H9 (cell line): ENCODE results near the gene SLC1A4. TPM values are rescaled to one million over a fixed set of nuclear protein-coding genes. Genes with fewer than 3 reads are reported as not detected.
A peak's percentile ranks its signal among the peaks of the same experiment; 100 is the strongest.

Source experiments
- DNase-seq: peaks from one replicate; pipeline ENCODE4 v3.0.0-alpha.2; 2017
- H2AFZ ChIP-seq: one replicate; pipeline ENCODE4 v1.6.1; 2013; ENCODE audit warnings: mild to moderate bottlenecking, low read length, control low read depth, moderate library complexity
- H2AK5ac ChIP-seq: 2 replicates; pipeline ENCODE4 v1.6.1; 2013; ENCODE audit warnings: low read length, control low read depth, mixed read lengths; ENCODE audit not compliant: insufficient read length
- H2BK120ac ChIP-seq: one replicate; pipeline ENCODE4 v1.6.1; 2013; ENCODE audit warnings: low read depth, mild to moderate bottlenecking, low read length, control low read depth, inconsistent platforms; ENCODE audit not compliant: poor library complexity, severe bottlenecking
- H2BK12ac ChIP-seq: 2 replicates; pipeline ENCODE4 v1.6.1; 2013; ENCODE audit warnings: low read length, control low read depth, mixed read lengths, low read depth; ENCODE audit not compliant: insufficient read length
- H2BK15ac ChIP-seq: 2 replicates; pipeline ENCODE4 v1.6.1; 2013; ENCODE audit warnings: low read depth, low read length, control low read depth
- H2BK20ac ChIP-seq: one replicate; pipeline ENCODE4 v1.6.1; 2013; ENCODE audit warnings: low read depth, mild to moderate bottlenecking, low read length, control low read depth, inconsistent platforms; ENCODE audit not compliant: poor library complexity, severe bottlenecking
- H2BK5ac ChIP-seq: 2 replicates; pipeline ENCODE4 v1.6.1; 2013; ENCODE audit warnings: low read length, control low read depth, mixed read lengths; ENCODE audit not compliant: insufficient read length
- H3K14ac ChIP-seq: 2 replicates; pipeline ENCODE4 v1.6.1; 2013; ENCODE audit warnings: low read length, control low read depth; ENCODE audit not compliant: insufficient read depth
- H3K18ac ChIP-seq: 2 replicates; pipeline ENCODE4 v1.6.1; 2013; ENCODE audit warnings: low read depth, mild to moderate bottlenecking, mixed read lengths, low read length, control low read depth; ENCODE audit not compliant: insufficient read length
- H3K23ac ChIP-seq: 2 replicates; pipeline ENCODE4 v1.6.1; 2013; ENCODE audit warnings: low read length, control low read depth, mixed read lengths, low read depth; ENCODE audit not compliant: insufficient read length
- H3K23me2 ChIP-seq: 2 replicates; pipeline ENCODE4 v1.6.1; 2013; ENCODE audit warnings: low read depth, mild to moderate bottlenecking, mixed read lengths, low read length, control low read depth; ENCODE audit not compliant: insufficient read length, poor library complexity, severe bottlenecking
- H3K27ac ChIP-seq: 2 replicates; pipeline ENCODE4 v1.5.1; 2013; ENCODE audit warnings: low read length, control low read depth, mixed read lengths, low read depth; ENCODE audit not compliant: insufficient read length
- H3K27me3 ChIP-seq: 2 replicates; pipeline ENCODE4 v1.6.1; 2013; ENCODE audit warnings: low read length, control low read depth, inconsistent platforms; ENCODE audit not compliant: insufficient read depth
- H3K4ac ChIP-seq: 2 replicates; pipeline ENCODE4 v1.6.1; 2013; ENCODE audit warnings: low read depth, mild to moderate bottlenecking, control low read depth, inconsistent platforms, low read length, moderate library complexity
- H3K4me1 ChIP-seq: 2 replicates; pipeline ENCODE4 v1.6.1; 2013; ENCODE audit warnings: low read length, control low read depth, inconsistent platforms; ENCODE audit not compliant: insufficient read depth
- H3K4me2 ChIP-seq: 2 replicates; pipeline ENCODE4 v1.6.1; 2013; ENCODE audit warnings: low read length, control low read depth, mixed read lengths; ENCODE audit not compliant: insufficient read length, insufficient read depth
- H3K56ac ChIP-seq: 2 replicates; pipeline ENCODE4 v1.6.1; 2013; ENCODE audit warnings: low read depth, mild to moderate bottlenecking, mixed read lengths, low read length, control low read depth; ENCODE audit not compliant: insufficient read length
- H3K79me1 ChIP-seq: 2 replicates; pipeline ENCODE4 v1.6.1; 2013; ENCODE audit warnings: low read depth, mild to moderate bottlenecking, moderate library complexity, low read length, control low read depth, inconsistent platforms; ENCODE audit not compliant: insufficient read depth, poor library complexity, severe bottlenecking
- H3K79me2 ChIP-seq: 2 replicates; pipeline ENCODE4 v1.6.1; 2013; ENCODE audit warnings: low read length, control low read depth, inconsistent platforms; ENCODE audit not compliant: insufficient read depth
- H3K9ac ChIP-seq: 2 replicates; pipeline ENCODE4 v1.6.1; 2013; ENCODE audit warnings: low read length, control low read depth, mixed read lengths; ENCODE audit not compliant: insufficient read length; ENCODE audit errors: extremely low read depth
- H3K9me3 ChIP-seq: one replicate; pipeline ENCODE4 v1.6.1; 2013; ENCODE audit warnings: low read depth, low read length, inconsistent platforms; ENCODE audit not compliant: control insufficient read depth
- H3T11ph ChIP-seq: one replicate; pipeline ENCODE4 v1.6.1; 2013; ENCODE audit warnings: mild to moderate bottlenecking, low read length, control low read depth, inconsistent platforms
- H4K20me1 ChIP-seq: one replicate; pipeline ENCODE4 v1.6.1; 2013; ENCODE audit not compliant: control insufficient read depth, insufficient read length, insufficient read depth
- H4K5ac ChIP-seq: 2 replicates; pipeline ENCODE4 v1.6.1; 2013; ENCODE audit warnings: low read depth, mild to moderate bottlenecking, mixed read lengths, low read length, control low read depth; ENCODE audit not compliant: insufficient read length
- H4K8ac ChIP-seq: replicated peaks from 2 replicates; pipeline ENCODE4 v1.6.1; 2013; ENCODE audit warnings: low read length, control low read depth, mixed read lengths, low read depth; ENCODE audit not compliant: insufficient read length
- H4K91ac ChIP-seq: 2 replicates; pipeline ENCODE4 v1.6.1; 2013; ENCODE audit warnings: low read depth, mild to moderate bottlenecking, moderate library complexity, mixed read lengths, low read length, control low read depth; ENCODE audit not compliant: insufficient read length
- H3K27ac Mint-ChIP-seq, 3 experiments: 2 replicates in 2 of 3; 3 replicates in 1 of 3; pipeline ENCODE4 v1.8.0; 2020 to 2021; ENCODE audit warnings: mixed read lengths in 3 of 3, mild to moderate bottlenecking in 1 of 3, moderate library complexity in 1 of 3
- H3K27me3 Mint-ChIP-seq: 2 replicates; pipeline ENCODE4 v1.8.0; 2021; ENCODE audit warnings: low read depth, mild to moderate bottlenecking, moderate library complexity, mixed read lengths
- H3K36me3 Mint-ChIP-seq, 3 experiments: 2 replicates in 2 of 3; 3 replicates in 1 of 3; pipeline ENCODE4 v1.8.0; 2020 to 2021; ENCODE audit warnings: low read depth in 3 of 3, mixed read lengths in 3 of 3; ENCODE audit not compliant: insufficient read depth in 1 of 3
- H3K4me1 Mint-ChIP-seq, 2 experiments: 2 replicates each; pipeline ENCODE4 v1.8.0; 2020; ENCODE audit warnings: mixed read lengths in 2 of 2
- H3K4me3 Mint-ChIP-seq, 2 experiments: 2 replicates in 1 of 2; 3 replicates in 1 of 2; pipeline ENCODE4 v1.8.0; 2020 to 2021; ENCODE audit warnings: mild to moderate bottlenecking in 2 of 2, mixed read lengths in 2 of 2, moderate library complexity in 1 of 2
- H3K9me3 Mint-ChIP-seq, 2 experiments: 2 replicates in 1 of 2; 3 replicates in 1 of 2; pipeline ENCODE4 v1.8.0; 2020; ENCODE audit warnings: mild to moderate bottlenecking in 2 of 2, mixed read lengths in 2 of 2, moderate library complexity in 1 of 2
- CTCF ChIP-seq: fragments of 200-600 bp; sonication (generic); conservative IDR thresholded peaks from 3 replicates; pipeline ENCODE4 v1.8.0; 2021; ENCODE audit warnings: antibody characterized with exemption, mild to moderate bottlenecking
- WGBS: extraction: QIAGEN DNeasy Blood & Tissue Kit; methylation state at CpG from one replicate; pipeline ENCODE4 v1.1.7; 2013; ENCODE audit warnings: missing lambda C conversion rate, low lambda C conversion rate, mixed read lengths; ENCODE audit not compliant: insufficient read length; ENCODE audit errors: extremely low coverage; 5-methylcytosine and 5-hydroxymethylcytosine counted together
- total RNA-seq: library from RNA; stranded (reverse); gene quantifications from 2 replicates; pipeline ENCODE4 v1.2.1, GENCODE V29; 2021

The SLC1A4 gene
- total RNA-seq, 1 experiment from 2014 or later: 1.9 TPM

DNA sequence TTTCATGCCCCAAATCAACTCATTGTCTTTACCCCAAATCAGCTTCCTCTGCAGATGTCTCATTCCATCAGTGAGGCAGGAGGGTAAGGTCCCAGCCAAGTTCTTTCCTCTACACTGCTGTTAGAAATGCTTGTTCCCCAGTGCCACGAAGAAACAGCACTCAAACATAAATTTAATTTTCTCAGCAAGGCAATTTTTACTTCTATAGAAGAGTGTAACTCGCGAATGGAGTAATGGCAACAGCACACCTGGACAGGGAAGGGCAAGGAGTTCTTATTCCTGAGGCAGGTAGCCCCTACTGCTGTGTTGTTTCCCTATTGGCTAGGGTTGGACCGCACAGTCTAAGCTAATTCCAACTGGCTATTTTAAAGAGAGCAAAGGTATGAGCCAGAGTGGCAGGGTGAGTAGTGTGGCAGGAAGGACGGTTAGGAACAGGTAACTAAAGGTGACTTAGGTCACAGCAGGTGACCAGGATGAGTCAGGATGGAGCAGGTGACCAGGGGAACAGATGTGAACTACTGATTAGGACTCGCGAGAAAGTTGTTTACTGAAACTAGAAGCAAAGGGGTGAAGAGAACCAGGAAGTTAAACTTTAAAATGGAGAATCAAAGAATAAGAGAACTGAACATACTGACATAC is 55.0 kb downstream of the SLC1A4 start:
- no peak overlapping the region for H3K14ac ChIP-seq
- no peak overlapping the region for H4K8ac ChIP-seq
- H4K5ac ChIP-seq: no peak overlapping the region
- TF ChIP-seq CTCF: no peak
- H3K4me1 Mint-ChIP-seq: peaks cover 34 to 38% of the 10 kb centered on the region in 2 experiments
- no peak overlapping the region for H3K9ac ChIP-seq
- H3K23me2 ChIP-seq: no peaks in the 10 kb centered on the region
- H2BK15ac ChIP-seq: no peak overlapping the region
- no CpG with 5 or more reads among the region's 7 CpGs for WGBS
- no peaks in the 10 kb centered on the region for H3K27me3 ChIP-seq
- H2AFZ ChIP-seq: no peak overlapping the region
- H3T11ph ChIP-seq: no peak overlapping the region
- no peaks in the 10 kb centered on the region for H3K79me2 ChIP-seq
- peaks cover 5% of the 10 kb centered on the region; the same call in 1 of the 2 replicates for H3K4me1 ChIP-seq
- no peak overlapping the region for H3K4me3 Mint-ChIP-seq
- H2BK120ac ChIP-seq: no peak overlapping the region
- no peak overlapping the region for H4K91ac ChIP-seq
- peaks cover 22 to 25% of the 10 kb centered on the region in 2 experiments for H3K9me3 Mint-ChIP-seq
- H3K27me3 Mint-ChIP-seq: peaks cover 5% of the 10 kb centered on the region
- no peaks in the 10 kb centered on the region for H4K20me1 ChIP-seq
- H2AK5ac ChIP-seq: no peak overlapping the region
- no peak overlapping the region for H2BK12ac ChIP-seq
- no peak overlapping the region for H2BK20ac ChIP-seq
- H3K4ac ChIP-seq: no peak overlapping the region
- no peak overlapping the region for H3K4me2 ChIP-seq
- H3K23ac ChIP-seq: no peak overlapping the region
- H3K79me1 ChIP-seq: no peaks in the 10 kb centered on the region
- H3K9me3 ChIP-seq: peaks cover 11% of the 10 kb centered on the region
- peaks cover 45 to 70% (median 46%) of the 10 kb centered on the region in 3 experiments for H3K36me3 Mint-ChIP-seq
- no peak overlapping the region for H2BK5ac ChIP-seq
- 0 out of 7 replicates have a peak overlapping the region, but pooled peaks of 1 of the 3 experiments have one; percentile 29 for H3K27ac Mint-ChIP-seq
- DNase-seq: peak; percentile 61
- no peak overlapping the region for H3K18ac ChIP-seq
- H3K56ac ChIP-seq: no peak overlapping the region
- no peak overlapping the region for H3K27ac ChIP-seq
